Keratinocyte (primary cell): Measurements from ENCODE around the gene TENT5A. TPM values are rescaled to one million over a fixed set of nuclear protein-coding genes. Genes with fewer than 3 reads are reported as not detected.
A peak's percentile ranks its signal among the peaks of the same experiment; 100 is the strongest.

Experiments
- DNase-seq: peaks from one replicate; pipeline ENCODE4 v3.0.0-alpha.2; 2011; ENCODE audit warnings: low read depth, missing footprints, low spot score
- FAIRE-seq: peaks from 2 replicates; lab custom pipeline; 2011; peaks lifted over from hg19 to GRCh38; lab: Jason Lieb, UNC
- H2AFZ ChIP-seq: 2 replicates; pipeline ENCODE4 v1.6.0; 2012; ENCODE audit warnings: low read length, control low read depth, inconsistent platforms; ENCODE audit not compliant: control insufficient read depth
- H3K27ac ChIP-seq: 2 replicates; pipeline ENCODE4 v1.5.1; 2011; ENCODE audit warnings: low read length; ENCODE audit not compliant: control insufficient read depth, insufficient read depth
- H3K27me3 ChIP-seq: 3 replicates; pipeline ENCODE4 v1.6.0; 2011; ENCODE audit warnings: low read length; ENCODE audit not compliant: control insufficient read depth, insufficient read depth; ENCODE audit errors: extremely low read depth
- H3K36me3 ChIP-seq, 2 experiments: 2 replicates in 1 of 2; 3 replicates in 1 of 2; pipeline ENCODE4 v1.5.1; 2011; ENCODE audit warnings: low read length in 2 of 2, mild to moderate bottlenecking in 1 of 2; ENCODE audit not compliant: control insufficient read depth in 2 of 2, insufficient read depth in 2 of 2; ENCODE audit errors: extremely low read depth in 1 of 2
- H3K4me1 ChIP-seq: 3 replicates; pipeline ENCODE4 v1.5.1; 2011; ENCODE audit warnings: low read length; ENCODE audit not compliant: control insufficient read depth, insufficient read depth; ENCODE audit errors: extremely low read depth
- H3K4me2 ChIP-seq: 3 replicates; pipeline ENCODE4 v1.6.0; 2011; ENCODE audit warnings: low read depth, low read length; ENCODE audit not compliant: control insufficient read depth, insufficient read depth; ENCODE audit errors: extremely low read depth
- H3K4me3 ChIP-seq, 3 experiments: fragments of 200-600 bp in 1 of 3; sonication (generic) in 1 of 3; 2 replicates in 2 of 3; 3 replicates in 1 of 3; pipeline ENCODE4 v1.5.1; 2011 to 2016; ENCODE audit warnings: low read length in 3 of 3, mild to moderate bottlenecking in 3 of 3, control low read depth in 2 of 3, inconsistent platforms in 1 of 3, low read depth in 1 of 3, mixed read lengths in 1 of 3, mixed run types in 1 of 3, moderate library complexity in 1 of 3; ENCODE audit not compliant: control insufficient read depth in 2 of 3, insufficient read depth in 2 of 3; ENCODE audit errors: extremely low read depth in 1 of 3
- H3K79me2 ChIP-seq: 2 replicates; pipeline ENCODE4 v1.6.0; 2012; ENCODE audit warnings: low read length; ENCODE audit not compliant: control insufficient read depth, insufficient read depth
- H3K9ac ChIP-seq: 3 replicates; pipeline ENCODE4 v1.6.0; 2011; ENCODE audit warnings: low read length; ENCODE audit not compliant: control insufficient read depth, insufficient read depth; ENCODE audit errors: extremely low read depth
- H3K9me1 ChIP-seq: 3 replicates; pipeline ENCODE4 v1.6.0; 2011; ENCODE audit warnings: low read length; ENCODE audit not compliant: control insufficient read depth, insufficient read depth; ENCODE audit errors: extremely low read depth
- H3K9me3 ChIP-seq: 2 replicates; pipeline ENCODE4 v1.5.1; 2012; ENCODE audit warnings: low read depth, low read length; ENCODE audit not compliant: control insufficient read depth
- H4K20me1 ChIP-seq: 3 replicates; pipeline ENCODE4 v1.6.0; 2011; ENCODE audit warnings: low read length; ENCODE audit not compliant: control insufficient read depth, insufficient read depth; ENCODE audit errors: extremely low read depth
- EZH2 ChIP-seq: IDR thresholded peaks from one replicate; pipeline ENCODE4 v1.6.1; 2012; ENCODE audit warnings: inconsistent platforms, mild to moderate bottlenecking, low read length, moderate library complexity
- dilution Hi-C: fragments of 300-500 bp; cut with MboI; formaldehyde crosslinking; loops from one replicate; pipeline ENCODE4 v1.7.0; 2020; ENCODE audit warnings: low sequenced_read_pairs; ENCODE audit not compliant: extremely low pct_ligation_motif_present
- polyA plus RNA-seq, 5 experiments: library from polyadenylated mRNA; depleted of rRNA in 3 of 5; stranded (reverse) in 3 of 5; stranded (forward) in 1 of 5; unstranded in 1 of 5; fragments of >200 nt; gene quantifications; 1 replicate in 1 of 5; 2 replicates in 3 of 5; 3 replicates in 1 of 5; pipeline versions ENCODE4 v1.2.1 to v1.2.3, GENCODE V29; 2011 to 2012; ENCODE audit warnings: missing spikeins in 2 of 5, low read depth in 1 of 5, low replicate concordance in 1 of 5
- TF ChIP-seq, protein P1 (sequence below), 3 experiments: IDR thresholded peaks in 1 of 3; conservative IDR thresholded peaks in 1 of 3; optimal IDR thresholded peaks in 1 of 3; 2 replicates in 2 of 3; 3 replicates in 1 of 3; pipeline versions ENCODE3 to v1.5.1; 2011; ENCODE audit warnings: low read length in 3 of 3, mild to moderate bottlenecking in 3 of 3, moderate library complexity in 2 of 3, control low read depth in 1 of 3, inconsistent platforms in 1 of 3; ENCODE audit not compliant: insufficient read depth in 2 of 3; ENCODE audit errors: extremely low read depth in 1 of 3

TENT5A gene
- polyA plus RNA-seq, 1 donor (not counting 4 experiments of a cell fraction or from before 2014, with no cell fraction given), result 1.6 TPM

- Histone ChIP-seq H4K20me1 (no peaks in the 10 kb centered on the region), H3K4me3 (peak overlapping the region; percentile 86 to 92 (median 86)), H3K4me1 (peaks cover 20% of the 10 kb centered on the region), H3K27me3 (no peaks in the 10 kb centered on the region), H3K4me2 (peak overlapping the region; percentile 92), H2AFZ (no peak overlapping the region), H3K36me3 (no peaks in the 10 kb centered on the region), H3K9me3 (no peaks in the 10 kb centered on the region), H3K27ac (peak overlapping the region; percentile 26), H3K79me2 (no peaks in the 10 kb centered on the region), H3K9me1 (no peaks in the 10 kb centered on the region), H3K9ac (peak overlapping the region; percentile 87)
- DNase-seq (no peak), FAIRE-seq (no peak)
- dilution Hi-C loops, result no loop called here
- TF ChIP-seq EZH2, result no peak
- TF ChIP-seq, protein P1, sequence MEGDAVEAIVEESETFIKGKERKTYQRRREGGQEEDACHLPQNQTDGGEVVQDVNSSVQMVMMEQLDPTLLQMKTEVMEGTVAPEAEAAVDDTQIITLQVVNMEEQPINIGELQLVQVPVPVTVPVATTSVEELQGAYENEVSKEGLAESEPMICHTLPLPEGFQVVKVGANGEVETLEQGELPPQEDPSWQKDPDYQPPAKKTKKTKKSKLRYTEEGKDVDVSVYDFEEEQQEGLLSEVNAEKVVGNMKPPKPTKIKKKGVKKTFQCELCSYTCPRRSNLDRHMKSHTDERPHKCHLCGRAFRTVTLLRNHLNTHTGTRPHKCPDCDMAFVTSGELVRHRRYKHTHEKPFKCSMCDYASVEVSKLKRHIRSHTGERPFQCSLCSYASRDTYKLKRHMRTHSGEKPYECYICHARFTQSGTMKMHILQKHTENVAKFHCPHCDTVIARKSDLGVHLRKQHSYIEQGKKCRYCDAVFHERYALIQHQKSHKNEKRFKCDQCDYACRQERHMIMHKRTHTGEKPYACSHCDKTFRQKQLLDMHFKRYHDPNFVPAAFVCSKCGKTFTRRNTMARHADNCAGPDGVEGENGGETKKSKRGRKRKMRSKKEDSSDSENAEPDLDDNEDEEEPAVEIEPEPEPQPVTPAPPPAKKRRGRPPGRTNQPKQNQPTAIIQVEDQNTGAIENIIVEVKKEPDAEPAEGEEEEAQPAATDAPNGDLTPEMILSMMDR (optimal IDR thresholded peaks at IDR 0.05 in 1 of 3, IDR thresholded peaks at IDR 0.05 in 1 of 3, conservative IDR thresholded peaks at IDR 0.05 in 1 of 3; ENCODE audit: extremely low read depth in 1 of 3, insufficient read depth in 2 of 3, low read length in 3 of 3), result no peak
Measured at GRCh38 chr6:81750681-81751387, 1.6 kb downstream of the TENT5A start.

DNA sequence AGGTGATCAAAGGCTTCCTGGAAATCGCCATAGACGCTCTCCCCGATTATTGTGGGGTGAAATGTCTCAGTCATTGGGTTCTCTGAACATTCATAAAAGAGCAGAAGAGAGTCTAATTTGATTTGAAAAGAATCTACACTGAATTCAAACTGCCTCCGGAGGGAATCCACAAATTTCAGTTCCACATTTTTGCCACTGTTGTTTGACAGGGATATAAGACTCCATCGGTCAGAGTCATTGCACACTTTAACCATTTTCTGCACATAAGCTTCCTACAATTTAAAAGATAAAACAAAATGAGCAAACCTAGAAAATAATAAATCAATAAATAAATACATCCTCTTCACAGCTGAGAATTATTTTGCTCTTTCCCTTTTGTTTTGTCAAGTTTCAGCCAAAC is 2.3 kb downstream of the TENT5A start:
- Histone ChIP-seq H3K9me3 (no peaks in the 10 kb centered on the region), H3K4me1 (peaks cover 20% of the 10 kb centered on the region), H3K9me1 (no peaks in the 10 kb centered on the region), H4K20me1 (no peaks in the 10 kb centered on the region), H3K4me3 (peak overlapping the region; percentile 86 to 92 (median 86)), H3K79me2 (no peaks in the 10 kb centered on the region), H3K4me2 (peak overlapping the region; percentile 92), H3K9ac (peak overlapping the region; percentile 36), H3K27me3 (no peaks in the 10 kb centered on the region), H3K36me3 (no peaks in the 10 kb centered on the region), H3K27ac (no peak overlapping the region), H2AFZ (no peak overlapping the region)
- no peak for DNase-seq
- no peak for TF ChIP-seq EZH2
- TF ChIP-seq, protein P1 (optimal IDR thresholded peaks at IDR 0.05 in 1 of 3, IDR thresholded peaks at IDR 0.05 in 1 of 3, conservative IDR thresholded peaks at IDR 0.05 in 1 of 3; ENCODE audit: extremely low read depth in 1 of 3, insufficient read depth in 2 of 3, low read length in 3 of 3), result no peak
- no peak for FAIRE-seq
- dilution Hi-C loops, result no loop called here
